HepG2 (cell line): ENCODE data around the gene SERP1. TPM values are rescaled to one million over a fixed set of nuclear protein-coding genes. Genes with fewer than 3 reads are reported as not detected.
A peak's percentile ranks its signal among the peaks of the same experiment; 100 is the strongest.

Experiments
- ARID2 ChIP-seq: sonication (generic); formaldehyde crosslinking; IDR thresholded peaks from 2 replicates; pipeline ENCODE4 v1.8.1; 2022; ENCODE audit warnings: mild to moderate bottlenecking, missing genetic modification reagents, borderline replicate concordance
- CREB1 ChIP-seq, 2 experiments: fragments of 450-650 bp in 1 of 2; IDR thresholded peaks; 2 replicates each; pipeline ENCODE4 v1.6.1; 2016 to 2017; ENCODE audit warnings: control low read depth in 1 of 2, mild to moderate bottlenecking in 1 of 2, missing compliant biosample characterization in 1 of 2, missing genetic modification characterization in 1 of 2
- GTF3A ChIP-seq: sonication (generic); formaldehyde crosslinking; conservative IDR thresholded peaks from 2 replicates; pipeline ENCODE4 v1.4.0; 2020; ENCODE audit warnings: mild to moderate bottlenecking, missing genetic modification reagents
- MTA3 ChIP-seq: sonication (generic); formaldehyde crosslinking; IDR thresholded peaks from 2 replicates; pipeline ENCODE4 v1.4.0; 2020; ENCODE audit warnings: missing genetic modification reagents
- MXI1 ChIP-seq: IDR thresholded peaks from 3 replicates; pipeline ENCODE4 v1.6.1; 2012; ENCODE audit warnings: low read depth, low read length, inconsistent platforms, borderline replicate concordance
- PAWR ChIP-seq: sonication (generic); formaldehyde crosslinking; IDR thresholded peaks from 2 replicates; pipeline ENCODE4 v1.4.0; 2020; ENCODE audit warnings: missing genetic modification reagents, mild to moderate bottlenecking, borderline replicate concordance
- PBX3 ChIP-seq: sonication (generic); formaldehyde crosslinking; IDR thresholded peaks from 2 replicates; pipeline ENCODE4 v1.8.1; 2023; ENCODE audit warnings: missing genetic modification reagents, inconsistent platforms, borderline replicate concordance
- RBFOX2 ChIP-seq: fragments of 200-400 bp; formaldehyde crosslinking; IDR thresholded peaks from 2 replicates; pipeline ENCODE4 v1.6.1; 2017; ENCODE audit warnings: low read depth, mild to moderate bottlenecking, low read length
- RFX3 ChIP-seq: IDR thresholded peaks from 2 replicates; pipeline ENCODE4 v1.6.1; 2016; ENCODE audit warnings: missing biosample characterization, missing genetic modification reagents
- SNAI1 ChIP-seq: sonication (generic); formaldehyde crosslinking; IDR thresholded peaks from 2 replicates; pipeline ENCODE4 v1.5.0; 2020; ENCODE audit warnings: mild to moderate bottlenecking, missing genetic modification reagents, borderline replicate concordance
- U2AF2 ChIP-seq: fragments of 200-400 bp; formaldehyde crosslinking; IDR thresholded peaks from 2 replicates; pipeline ENCODE4 v1.6.1; 2017; ENCODE audit warnings: low read depth, mild to moderate bottlenecking, low read length
- YEATS4 ChIP-seq: sonication (generic); formaldehyde crosslinking; IDR thresholded peaks from 2 replicates; pipeline ENCODE4 v1.4.0; 2020; ENCODE audit warnings: missing genetic modification reagents, borderline replicate concordance
- YY1 ChIP-seq: IDR thresholded peaks from 2 replicates; pipeline ENCODE4 v1.6.1; 2011; ENCODE audit warnings: low read length, low read depth, moderate library complexity, mild to moderate bottlenecking; ENCODE audit not compliant: insufficient read depth, insufficient replicate concordance
- ZFP91 ChIP-seq: sonication (generic); formaldehyde crosslinking; IDR thresholded peaks from 2 replicates; pipeline ENCODE4 v1.9.0; 2022; ENCODE audit warnings: missing genetic modification reagents, mild to moderate bottlenecking, borderline replicate concordance
- ZFX ChIP-seq: sonication (generic); formaldehyde crosslinking; IDR thresholded peaks from 2 replicates; pipeline ENCODE4 v1.4.0; 2020; ENCODE audit warnings: mild to moderate bottlenecking, low read depth, missing genetic modification reagents, moderate library complexity
- ZNF101 ChIP-seq: sonication (generic); formaldehyde crosslinking; IDR thresholded peaks from 2 replicates; pipeline ENCODE4 v1.4.0; 2020; ENCODE audit warnings: mild to moderate bottlenecking, low read depth, missing genetic modification reagents, borderline replicate concordance
- ZNF136 ChIP-seq: sonication (generic); formaldehyde crosslinking; IDR thresholded peaks from 2 replicates; pipeline ENCODE4 v1.8.1; 2022; ENCODE audit warnings: low read depth, mild to moderate bottlenecking, moderate library complexity, missing genetic modification reagents
- ZNF24 ChIP-seq: fragments of 450-650 bp; IDR thresholded peaks from 2 replicates; pipeline ENCODE4 v1.6.1; 2017; ENCODE audit warnings: antibody characterized with exemption, mild to moderate bottlenecking
- ZNF546 ChIP-seq: sonication (generic); formaldehyde crosslinking; conservative IDR thresholded peaks from 2 replicates; pipeline ENCODE4 v1.8.1; 2023; ENCODE audit warnings: mild to moderate bottlenecking, missing genetic modification reagents
- ZNF550 ChIP-seq: sonication (generic); formaldehyde crosslinking; IDR thresholded peaks from 2 replicates; pipeline ENCODE4 v1.4.0; 2020; ENCODE audit warnings: mild to moderate bottlenecking, missing genetic modification reagents, borderline replicate concordance
- ZXDC ChIP-seq: sonication (generic); formaldehyde crosslinking; IDR thresholded peaks from 2 replicates; pipeline ENCODE4 v1.5.0; 2020; ENCODE audit warnings: mild to moderate bottlenecking, missing genetic modification reagents
- polyA plus RNA-seq, 8 experiments: library from polyadenylated mRNA; depleted of rRNA in 3 of 8; stranded (reverse) in 7 of 8; unstranded in 1 of 8; fragments of >200 nt; fragmentation: Illumina TruSeq in 4 of 8; extraction: Trizol in 4 of 8; gene quantifications; 2 replicates each; pipeline versions ENCODE4 v1.2.1 to v1.2.3, GENCODE V29; 2011 to 2016; ENCODE audit warnings: low read depth in 4 of 8, missing spikeins in 1 of 8, mixed read lengths in 1 of 8; ENCODE audit not compliant: insufficient read depth in 1 of 8
- total RNA-seq, 5 experiments: library from RNA; depleted of rRNA; stranded (reverse); fragments of >200 nt; fragmentation: Illumina TruSeq; extraction: Trizol; gene quantifications; 2 replicates each; pipeline ENCODE4 v1.2.3, GENCODE V29; 2016; ENCODE audit warnings: low read depth in 1 of 5

SERP1 gene
- total and polyA plus RNA-seq, 2 of the 13 experiments (the other 11 are each of a cell fraction or from before 2014, with no cell fraction given): 61.2 to 95.0 TPM

- no peak for TF ChIP-seq PBX3 (CRISPR knock-in tag)
- no peak for TF ChIP-seq MTA3 (CRISPR knock-in tag)
- no peak for TF ChIP-seq ZNF136 (CRISPR knock-in tag)
- no peak for TF ChIP-seq RBFOX2
- TF ChIP-seq SNAI1 (CRISPR knock-in tag): no peak
- TF ChIP-seq ZFX (CRISPR knock-in tag): no peak
- TF ChIP-seq ZNF24: no peak
- TF ChIP-seq ZNF101 (CRISPR knock-in tag): no peak
- peak; percentile 77; the same call in 1 of the 2 replicates for TF ChIP-seq ARID2
- no peak for TF ChIP-seq ZFP91 (CRISPR knock-in tag)
- peak; percentile 32; the same call in 1 of the 2 replicates for TF ChIP-seq CREB1 (IDR thresholded peaks at IDR 0.05)
- TF ChIP-seq CREB1 (CRISPR knock-in tag; IDR thresholded peaks at IDR 0.05): no peak
- TF ChIP-seq MXI1: no peak
- no peak for TF ChIP-seq YY1
- no peak for TF ChIP-seq ZNF550 (CRISPR knock-in tag)
- TF ChIP-seq PAWR: no peak
- no peak; the same call in 1 of the 2 replicates for TF ChIP-seq ZNF546 (CRISPR knock-in tag)
- TF ChIP-seq ZXDC (CRISPR knock-in tag): no peak
- no peak for TF ChIP-seq GTF3A (CRISPR knock-in tag)
- TF ChIP-seq U2AF2: no peak
- TF ChIP-seq YEATS4 (CRISPR knock-in tag): no peak; the same call in 1 of the 2 replicates
- TF ChIP-seq RFX3 (CRISPR knock-in tag): no peak
Measured at GRCh38 chr3:150545419-150546225, 674 bp downstream of the SERP1 start (continued).
